Gastroesophageal sphincter (tissue), 4 donors: ENCODE results near the gene TMEM203. TPM values are rescaled to one million over a fixed set of nuclear protein-coding genes. Genes with fewer than 3 reads are reported as not detected.
A peak's percentile ranks its signal among the peaks of the same experiment; 100 is the strongest.

Source experiments
- ATAC-seq: fragments of 150-250 bp; one replicate; pipeline ENCODE4 v1.9.1; 2016; ENCODE audit warnings: mild to moderate bottlenecking, moderate library complexity
- H3K27ac ChIP-seq, 4 donors: fragments of 200-600 bp; sonication (generic) in 3 of 4; 1 replicate in 3 of 4; 2 replicates in 1 of 4; pipeline ENCODE4 v1.5.1; 2016 to 2019
- H3K27me3 ChIP-seq: fragments of 200-600 bp; sonication (generic); one replicate; pipeline ENCODE4 v1.5.1; 2019
- H3K36me3 ChIP-seq, 2 donors: fragments of 200-600 bp; sonication (generic); one replicate each; pipeline ENCODE4 v1.5.1; 2019; ENCODE audit warnings: control low read depth in 1 of 2
- H3K4me1 ChIP-seq, 3 donors: fragments of 200-600 bp; sonication (generic); 1 replicate in 2 of 3; 2 replicates in 1 of 3; pipeline ENCODE4 v1.5.1; 2016 to 2019; ENCODE audit warnings: control low read depth in 2 of 3
- H3K4me3 ChIP-seq, 2 donors: fragments of 200-600 bp; sonication (generic); one replicate each; pipeline ENCODE4 v1.5.1; 2019; ENCODE audit warnings: mild to moderate bottlenecking in 1 of 2, moderate library complexity in 1 of 2
- H3K9me3 ChIP-seq, 3 donors: fragments of 200-600 bp; sonication (generic); one replicate each; pipeline ENCODE4 v1.5.1; 2017 to 2019; ENCODE audit warnings: control low read depth in 2 of 3
- EP300 ChIP-seq: sonication (generic); formaldehyde crosslinking; IDR thresholded peaks from one replicate; pipeline ENCODE4 v1.6.1; 2017; ENCODE audit warnings: antibody characterized with exemption, mild to moderate bottlenecking
- POLR2A ChIP-seq, 2 donors: fragments of 450-650 bp; IDR thresholded peaks; one replicate each; pipeline ENCODE4 v1.6.1; 2017; ENCODE audit warnings: antibody characterized with exemption in 2 of 2, mild to moderate bottlenecking in 2 of 2, moderate library complexity in 1 of 2
- POLR2AphosphoS5 ChIP-seq: sonication (generic); formaldehyde crosslinking; IDR thresholded peaks from one replicate; pipeline ENCODE4 v1.6.1; 2017; ENCODE audit warnings: antibody characterized with exemption
- WGBS, 2 donors: methylation state at CpG; one replicate each; pipeline ENCODE4 v1.1.5; 2018; ENCODE audit warnings: low coverage in 1 of 2; 5-methylcytosine and 5-hydroxymethylcytosine counted together
- total RNA-seq, 4 donors: library from RNA; depleted of rRNA; stranded (reverse); fragments of >200 nt; gene quantifications; one replicate each; pipeline ENCODE4 v1.1.0, GENCODE V29; 2016
- TF ChIP-seq, protein P1 (sequence below), 4 experiments: fragments of 200-600 bp in 2 of 4; fragments of 450-650 bp in 2 of 4; sonication (generic) in 1 of 4; IDR thresholded peaks; one replicate each; pipeline ENCODE4 v1.5.1; 2017 to 2019; ENCODE audit warnings: antibody characterized with exemption in 4 of 4, mild to moderate bottlenecking in 2 of 4, moderate library complexity in 2 of 4

TMEM203 gene
- total RNA-seq, 4 donors from 2014 or later: 21.9 to 36.1 (median 29.1) TPM

DNA sequence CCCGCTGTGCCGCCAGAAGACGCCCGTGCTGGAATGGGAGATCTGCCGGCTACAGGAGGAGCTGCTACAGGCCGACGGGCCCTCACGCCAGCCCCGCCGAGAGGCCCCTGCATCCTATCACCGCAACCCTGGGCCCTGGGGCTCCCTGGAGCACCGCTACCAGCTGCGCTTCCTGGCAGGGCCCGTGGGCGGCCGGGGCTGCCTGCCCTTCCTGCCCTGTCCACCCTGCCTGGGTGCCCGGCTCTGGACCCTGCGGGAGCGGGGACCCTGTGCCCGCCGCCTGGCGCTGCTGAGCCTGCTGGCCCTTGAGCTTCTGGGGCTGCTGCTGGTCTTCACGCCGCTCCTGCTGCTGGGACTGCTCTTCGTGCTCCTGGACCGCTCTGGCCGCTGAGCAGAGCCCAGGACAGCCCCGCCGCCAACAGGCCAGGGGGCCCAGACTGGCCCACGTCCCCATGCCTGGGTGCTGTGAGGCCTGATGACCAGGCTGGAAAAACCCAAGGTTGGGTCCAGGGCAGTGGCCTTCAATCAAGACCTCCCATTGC is 12.8 kb upstream of the TMEM203 start:
- Histone ChIP-seq H3K9me3 (no peaks in the 10 kb centered on the region), H3K27ac (no peak overlapping the region), H3K4me1 (peaks cover 0 to 45% (median 11%) of the 10 kb centered on the region in 3 donors), H3K36me3 (peaks cover 0 to 28% of the 10 kb centered on the region in 2 donors), H3K4me3 (no peak overlapping the region), H3K27me3 (no peaks in the 10 kb centered on the region)
- WGBS, 2 donors: no CpG with 5 or more reads among the region's 30 CpGs
- ATAC-seq: no peak
- TF ChIP-seq, protein P1, sequence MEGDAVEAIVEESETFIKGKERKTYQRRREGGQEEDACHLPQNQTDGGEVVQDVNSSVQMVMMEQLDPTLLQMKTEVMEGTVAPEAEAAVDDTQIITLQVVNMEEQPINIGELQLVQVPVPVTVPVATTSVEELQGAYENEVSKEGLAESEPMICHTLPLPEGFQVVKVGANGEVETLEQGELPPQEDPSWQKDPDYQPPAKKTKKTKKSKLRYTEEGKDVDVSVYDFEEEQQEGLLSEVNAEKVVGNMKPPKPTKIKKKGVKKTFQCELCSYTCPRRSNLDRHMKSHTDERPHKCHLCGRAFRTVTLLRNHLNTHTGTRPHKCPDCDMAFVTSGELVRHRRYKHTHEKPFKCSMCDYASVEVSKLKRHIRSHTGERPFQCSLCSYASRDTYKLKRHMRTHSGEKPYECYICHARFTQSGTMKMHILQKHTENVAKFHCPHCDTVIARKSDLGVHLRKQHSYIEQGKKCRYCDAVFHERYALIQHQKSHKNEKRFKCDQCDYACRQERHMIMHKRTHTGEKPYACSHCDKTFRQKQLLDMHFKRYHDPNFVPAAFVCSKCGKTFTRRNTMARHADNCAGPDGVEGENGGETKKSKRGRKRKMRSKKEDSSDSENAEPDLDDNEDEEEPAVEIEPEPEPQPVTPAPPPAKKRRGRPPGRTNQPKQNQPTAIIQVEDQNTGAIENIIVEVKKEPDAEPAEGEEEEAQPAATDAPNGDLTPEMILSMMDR (IDR thresholded peaks at IDR 0.05): no peak
- no peak for TF ChIP-seq EP300
- TF ChIP-seq POLR2A (IDR thresholded peaks at IDR 0.05): no peak
- TF ChIP-seq POLR2AphosphoS5: no peak

DNA sequence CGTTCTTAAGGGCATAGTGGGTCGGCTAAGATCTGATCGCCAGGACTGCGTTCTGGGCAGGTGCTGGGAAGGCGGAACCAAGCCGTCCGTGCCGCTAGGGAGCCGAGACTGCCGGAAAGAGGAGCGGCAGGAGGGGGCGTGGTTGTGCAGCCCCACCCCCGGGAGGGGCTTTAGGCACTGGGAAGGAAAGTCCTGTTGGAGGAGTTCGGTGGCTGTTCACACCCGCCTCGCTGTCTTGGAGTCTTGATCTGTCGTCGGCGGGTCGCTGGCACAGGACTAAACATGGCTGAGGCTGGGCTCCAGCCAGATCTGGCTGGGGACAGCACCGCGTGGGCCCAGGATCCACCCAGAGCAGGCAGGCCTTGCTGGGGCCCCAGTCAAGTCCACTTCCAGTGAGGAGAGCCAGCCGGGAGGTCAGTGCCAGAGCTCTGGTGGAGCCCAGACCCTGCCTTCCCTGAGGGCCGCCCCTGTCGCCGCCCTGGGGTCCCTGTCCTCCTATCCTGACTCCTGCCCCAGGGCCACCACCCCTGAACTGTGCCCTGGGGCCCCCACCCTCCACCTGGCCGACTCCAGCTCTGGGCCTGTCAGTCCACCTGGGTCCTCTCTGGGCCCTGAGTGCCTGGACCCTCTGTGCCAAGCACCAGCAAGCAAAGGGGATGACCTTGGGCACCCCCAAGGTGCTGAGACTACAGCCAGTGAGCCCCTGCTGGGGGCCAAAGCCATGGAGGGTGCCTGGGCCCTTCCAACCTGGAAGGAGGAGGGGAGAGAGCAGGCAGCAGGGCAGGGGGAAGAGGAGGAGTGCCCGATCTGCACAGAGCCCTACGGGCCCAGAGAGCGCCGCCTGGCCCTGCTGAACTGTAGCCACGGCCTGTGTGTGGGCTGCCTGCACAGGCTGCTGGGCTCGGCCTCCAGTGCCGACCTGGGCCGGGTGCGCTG is 12.1 kb upstream of the TMEM203 start:
- peak; percentile 24 for ATAC-seq
- H3K27me3 ChIP-seq: no peaks in the 10 kb centered on the region
- H3K27ac ChIP-seq: no peak overlapping the region
- no peaks in the 10 kb centered on the region for H3K9me3 ChIP-seq
- no CpG with 5 or more reads among the region's 36 CpGs for WGBS, 2 donors
- H3K4me3 ChIP-seq: peak overlapping the region in 1 of 2 donors; percentile 26
- peaks cover 0 to 38% (median 11%) of the 10 kb centered on the region in 3 donors for H3K4me1 ChIP-seq
- H3K36me3 ChIP-seq: peaks cover 0 to 28% of the 10 kb centered on the region in 2 donors
- TF ChIP-seq POLR2AphosphoS5 (no peak), POLR2A (IDR thresholded peaks at IDR 0.05) (no peak), EP300 (no peak)
- TF ChIP-seq, protein P1 (IDR thresholded peaks at IDR 0.05): no peak

DNA sequence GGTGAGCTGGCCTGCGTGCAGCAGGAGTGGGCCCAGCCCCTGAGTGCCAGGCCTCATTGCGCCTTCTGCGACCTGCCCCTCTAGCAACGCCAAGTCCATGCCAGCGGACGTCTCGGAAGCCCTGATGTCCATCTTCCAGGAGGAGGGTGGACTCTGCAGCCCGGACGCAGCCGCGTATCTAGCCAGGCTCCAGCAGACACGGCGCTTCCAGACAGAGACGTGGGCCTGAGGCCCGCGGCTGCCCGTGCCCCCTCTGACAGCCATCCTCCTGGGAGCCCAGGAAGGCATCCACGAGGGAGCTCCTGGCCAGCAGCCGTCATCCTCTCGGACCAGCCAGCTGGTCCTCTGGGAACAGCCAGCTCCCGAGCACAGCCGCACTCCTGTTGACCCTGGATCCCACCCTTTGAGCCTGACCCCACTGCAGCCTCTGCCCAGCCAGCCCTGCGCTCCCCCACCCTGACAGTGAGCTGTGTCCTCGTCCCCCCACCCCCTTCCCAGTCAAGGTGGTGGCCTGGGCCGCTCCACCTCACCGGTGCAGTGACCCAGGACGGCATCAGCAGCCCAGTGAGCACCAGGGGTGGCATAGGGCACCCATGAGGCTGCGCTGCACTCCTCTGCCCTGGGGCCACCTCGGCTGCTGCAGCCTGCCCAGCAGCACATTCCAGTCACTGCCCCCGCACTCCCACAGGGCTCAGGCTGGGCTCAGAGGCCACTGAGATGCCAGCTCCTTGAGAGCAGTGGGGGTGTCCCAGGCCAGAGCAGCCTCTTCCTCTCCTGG is 10.9 kb upstream of the TMEM203 start:
- Histone ChIP-seq H3K27me3 (no peaks in the 10 kb centered on the region), H3K36me3 (peaks cover 0 to 28% of the 10 kb centered on the region in 2 donors), H3K4me3 (no peak overlapping the region), H3K9me3 (no peaks in the 10 kb centered on the region), H3K27ac (no peak overlapping the region), H3K4me1 (peaks cover 0 to 29% (median 5%) of the 10 kb centered on the region in 3 donors)
- TF ChIP-seq POLR2A (IDR thresholded peaks at IDR 0.05) (no peak), POLR2AphosphoS5 (no peak), EP300 (no peak)
- TF ChIP-seq, protein P1 (IDR thresholded peaks at IDR 0.05): no peak
- ATAC-seq: no peak
- WGBS, 2 donors: 90% methylated on average over 2 of the region's 30 CpGs; no CpG with 5 or more reads in 1 of the 2 donors

DNA sequence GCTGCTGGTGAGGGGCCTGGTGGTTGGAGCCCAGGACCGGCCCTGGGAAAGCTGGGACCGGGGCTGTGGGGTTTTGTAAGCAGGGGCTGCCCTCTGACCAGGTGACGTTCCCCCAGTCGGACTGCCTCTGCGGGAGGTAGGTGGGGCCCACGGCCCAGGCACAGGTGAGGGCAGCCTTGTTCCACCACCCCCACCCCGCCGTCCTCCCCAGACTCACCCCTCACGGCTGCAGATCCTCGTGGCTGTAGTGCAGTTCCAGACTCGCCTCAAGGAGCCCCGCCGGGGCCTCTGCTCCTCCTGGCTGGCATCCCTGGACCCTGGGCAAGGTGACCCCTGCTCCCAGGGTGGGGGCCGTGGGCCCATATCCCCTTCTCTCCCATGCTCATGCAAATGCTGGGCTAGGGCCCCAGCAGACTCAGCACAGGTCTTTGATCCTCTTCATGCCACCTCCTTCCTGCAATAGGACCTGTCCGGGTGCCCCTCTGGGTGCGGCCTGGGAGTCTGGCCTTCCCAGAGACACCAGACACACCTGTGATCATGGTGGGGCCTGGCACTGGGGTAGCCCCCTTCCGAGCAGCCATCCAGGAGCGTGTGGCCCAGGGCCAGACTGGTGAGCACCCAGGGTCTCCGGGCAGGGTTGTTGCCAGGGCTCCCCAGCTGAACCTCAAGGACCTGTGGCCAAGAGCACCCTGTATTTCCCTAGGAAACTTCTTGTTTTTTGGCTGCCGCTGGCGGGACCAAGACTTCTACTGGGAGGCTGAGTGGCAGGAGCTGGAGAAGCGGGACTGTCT is 9.9 kb upstream of the TMEM203 start:
- no peaks in the 10 kb centered on the region for H3K9me3 ChIP-seq
- no peak overlapping the region for H3K4me3 ChIP-seq
- H3K4me1 ChIP-seq: peaks cover 0 to 21% (median 3%) of the 10 kb centered on the region in 3 donors
- H3K36me3 ChIP-seq: peaks cover 0 to 31% of the 10 kb centered on the region in 2 donors
- H3K27me3 ChIP-seq: no peaks in the 10 kb centered on the region
- WGBS, 2 donors: 80% methylated on average over 2 of the region's 22 CpGs; no CpG with 5 or more reads in 1 of the 2 donors
- no peak for TF ChIP-seq EP300
- TF ChIP-seq POLR2A (IDR thresholded peaks at IDR 0.05): no peak
- no peak for TF ChIP-seq POLR2AphosphoS5
- TF ChIP-seq, protein P1 (IDR thresholded peaks at IDR 0.05): no peak
- no peak overlapping the region for H3K27ac ChIP-seq
- no peak for ATAC-seq
